DND-41 (cell line): ENCODE results near the gene TFEB.

ENCODE experiments used
- ATAC-seq: fragments of 200-7000 bp; cut with Tn5 transposase; 3 replicates; pipeline ENCODE4 v1.9.1; 2021; ENCODE audit warnings: low read depth; ENCODE audit not compliant: insufficient read depth
- DNase-seq: peaks from one replicate; pipeline ENCODE4 v3.0.0-alpha.2; 2020
- H2AFZ ChIP-seq: 2 replicates; pipeline ENCODE4 v1.6.0; 2012; ENCODE audit warnings: low read depth, low read length
- H3K27ac ChIP-seq: 2 replicates; pipeline ENCODE4 v1.5.1; 2012; ENCODE audit warnings: low read length, inconsistent platforms
- H3K27me3 ChIP-seq: fragments of 200-600 bp; sonication (generic); 2 replicates; pipeline ENCODE4 v1.6.0; 2012; ENCODE audit warnings: low read length, mild to moderate bottlenecking, inconsistent platforms; ENCODE audit not compliant: insufficient read depth, poor library complexity
- H3K36me3 ChIP-seq: 2 replicates; pipeline ENCODE4 v1.5.1; 2012; ENCODE audit warnings: low read length, inconsistent platforms; ENCODE audit not compliant: insufficient read depth
- H3K4me1 ChIP-seq: 2 replicates; pipeline ENCODE4 v1.5.1; 2012; ENCODE audit warnings: mild to moderate bottlenecking, low read length; ENCODE audit not compliant: insufficient read depth
- H3K4me2 ChIP-seq: 2 replicates; pipeline ENCODE4 v1.6.0; 2012; ENCODE audit warnings: mild to moderate bottlenecking, moderate library complexity, low read length, inconsistent platforms; ENCODE audit not compliant: insufficient read depth
- H3K4me3 ChIP-seq, 2 experiments: fragments of 200-600 bp in 1 of 2; shearing (Covaris generic) in 1 of 2; 2 replicates each; pipeline ENCODE4 v1.5.1; 2012 to 2016; ENCODE audit warnings: inconsistent platforms in 2 of 2, low read length in 2 of 2, mild to moderate bottlenecking in 2 of 2, low read depth in 1 of 2, moderate library complexity in 1 of 2
- H3K79me2 ChIP-seq: 2 replicates; pipeline ENCODE4 v1.6.0; 2012; ENCODE audit warnings: low read length, inconsistent platforms; ENCODE audit not compliant: insufficient read depth
- H3K9ac ChIP-seq: 2 replicates; pipeline ENCODE4 v1.6.0; 2012; ENCODE audit warnings: low read depth, mild to moderate bottlenecking, inconsistent platforms, low read length, moderate library complexity
- H3K9me3 ChIP-seq: 2 replicates; pipeline ENCODE4 v1.5.1; 2012; ENCODE audit warnings: low read length, moderate library complexity, mild to moderate bottlenecking, inconsistent platforms; ENCODE audit not compliant: insufficient read depth, severe bottlenecking
- H4K20me1 ChIP-seq: 2 replicates; pipeline ENCODE4 v1.6.0; 2012; ENCODE audit warnings: low read length; ENCODE audit not compliant: insufficient read depth
- CTCF ChIP-seq: IDR thresholded peaks from 2 replicates; pipeline ENCODE4 v1.5.1; 2012; ENCODE audit warnings: borderline replicate concordance, low read length, moderate library complexity, mild to moderate bottlenecking; ENCODE audit not compliant: poor library complexity, severe bottlenecking; ENCODE audit errors: extremely low read depth
- EZH2 ChIP-seq: IDR thresholded peaks from 3 replicates; pipeline ENCODE4 v1.6.1; 2012; ENCODE audit warnings: borderline replicate concordance, low read depth, mild to moderate bottlenecking, moderate library complexity, low read length, inconsistent platforms; ENCODE audit not compliant: severe bottlenecking

The TFEB gene

GRCh38 chr6:41679696-41680095 lies 55.7 kb downstream of the TFEB start:
- peaks cover 18% of the 10 kb centered on the region for H3K4me1 ChIP-seq
- H3K9me3 ChIP-seq = no peaks in the 10 kb centered on the region
- H3K4me2 ChIP-seq = no peak overlapping the region
- H4K20me1 ChIP-seq = no peaks in the 10 kb centered on the region
- ATAC-seq = no peak
- no peak overlapping the region for H3K9ac ChIP-seq
- TF ChIP-seq CTCF (no peak), EZH2 (no peak)
- no peaks in the 10 kb centered on the region for H3K79me2 ChIP-seq
- H3K4me3 ChIP-seq = no peak overlapping the region
- H3K27ac ChIP-seq = no peak overlapping the region
- no peak for DNase-seq
- no peak overlapping the region for H2AFZ ChIP-seq
- H3K36me3 ChIP-seq = no peaks in the 10 kb centered on the region
- H3K27me3 ChIP-seq = no peaks in the 10 kb centered on the region

DNA sequence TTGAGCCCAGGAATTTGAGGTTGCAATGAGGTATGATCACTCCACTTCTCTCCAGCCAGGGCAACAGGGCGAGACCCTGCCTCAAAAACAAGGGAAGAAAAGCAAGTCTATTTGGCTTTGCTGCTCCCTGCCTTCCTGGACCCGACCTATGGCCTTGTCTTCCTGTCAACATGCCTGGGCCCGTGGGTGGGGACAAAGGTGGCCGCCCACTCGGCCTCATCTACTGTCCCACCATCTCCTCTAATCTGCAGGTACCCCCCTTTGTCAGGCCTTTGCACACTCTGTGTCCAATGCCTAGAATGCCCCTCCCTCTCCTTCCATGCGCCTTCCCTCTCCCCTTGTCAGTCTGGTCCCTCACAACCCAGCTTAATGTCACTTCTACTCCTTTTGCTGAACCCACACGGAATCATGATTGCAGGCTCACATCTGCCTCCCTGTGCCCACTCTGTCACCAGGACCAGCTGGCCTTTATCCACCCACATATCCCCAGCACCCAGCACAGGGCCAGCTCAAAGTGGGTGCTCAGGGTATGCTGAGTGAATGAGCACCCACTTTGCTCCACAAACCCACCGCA lies 56.8 kb downstream of the TFEB start:
- Histone ChIP-seq H3K79me2 (no peaks in the 10 kb centered on the region), H3K9me3 (no peaks in the 10 kb centered on the region), H2AFZ (no peak overlapping the region), H4K20me1 (no peaks in the 10 kb centered on the region), H3K27ac (no peak overlapping the region), H3K36me3 (no peaks in the 10 kb centered on the region), H3K4me2 (no peak overlapping the region), H3K9ac (no peak overlapping the region), H3K4me1 (peaks cover 13% of the 10 kb centered on the region), H3K4me3 (no peak overlapping the region), H3K27me3 (no peaks in the 10 kb centered on the region)
- ATAC-seq (no peak), DNase-seq (no peak)
- TF ChIP-seq EZH2 = no peak
- TF ChIP-seq CTCF = no peak

- H4K20me1 ChIP-seq = no peaks in the 10 kb centered on the region
- no peak for ATAC-seq
- no peak overlapping the region for H3K4me3 ChIP-seq
- no peak overlapping the region for H3K9ac ChIP-seq
- H3K4me2 ChIP-seq = no peak overlapping the region
- no peak for TF ChIP-seq CTCF
- no peak for TF ChIP-seq EZH2
- DNase-seq = no peak
- peaks cover 8% of the 10 kb centered on the region; the same call in 1 of the 2 replicates for H3K4me1 ChIP-seq
- H3K79me2 ChIP-seq = no peaks in the 10 kb centered on the region
- no peak overlapping the region for H3K27ac ChIP-seq
- H3K9me3 ChIP-seq = no peaks in the 10 kb centered on the region
- H3K27me3 ChIP-seq = no peaks in the 10 kb centered on the region
- no peaks in the 10 kb centered on the region for H3K36me3 ChIP-seq
- H2AFZ ChIP-seq = no peak overlapping the region
Observed at GRCh38 chr6:41677124-41677921, 58.1 kb downstream of the TFEB start.
